GM23338 (cell line): Measurements from ENCODE around the gene PACSIN1. TPM values are rescaled to one million over a fixed set of nuclear protein-coding genes. Genes with fewer than 3 reads are reported as not detected.

Experiments used
- ATAC-seq: fragments of 200-7000 bp; cut with Tn5 transposase; 3 replicates; pipeline ENCODE4 v1.9.1; 2020
- DNase-seq: peaks from one replicate; pipeline ENCODE4 v3.0.0-alpha.2; 2015; ENCODE audit warnings: low spot score
- H2AFZ ChIP-seq: fragments of 200-600 bp; sonication (generic); 2 replicates; pipeline ENCODE4 v1.8.0; 2016; ENCODE audit warnings: antibody characterized with exemption, mild to moderate bottlenecking, moderate library complexity
- H3F3A ChIP-seq: fragments of 200-600 bp; sonication (generic); replicated peaks from 2 replicates; pipeline ENCODE4 v1.8.0; 2017; ENCODE audit warnings: antibody characterized with exemption, mixed run types, low read depth
- H3K27ac ChIP-seq: fragments of 200-600 bp; sonication (generic); 2 replicates; pipeline ENCODE4 v1.6.1; 2016; ENCODE audit warnings: low read depth
- H3K27me3 ChIP-seq: fragments of 200-600 bp; sonication (generic); 2 replicates; pipeline ENCODE4 v1.8.0; 2016; ENCODE audit warnings: mild to moderate bottlenecking, mixed run types, moderate library complexity; ENCODE audit not compliant: insufficient read depth
- H3K36me3 ChIP-seq: fragments of 200-600 bp; sonication (generic); 2 replicates; pipeline ENCODE4 v1.8.0; 2016; ENCODE audit warnings: mild to moderate bottlenecking; ENCODE audit not compliant: insufficient read depth
- H3K4me1 ChIP-seq: fragments of 200-600 bp; sonication (generic); 2 replicates; pipeline ENCODE4 v1.8.0; 2016; ENCODE audit warnings: mild to moderate bottlenecking, moderate library complexity; ENCODE audit not compliant: insufficient read depth
- H3K4me2 ChIP-seq: fragments of 200-600 bp; sonication (generic); 2 replicates; pipeline ENCODE4 v1.7.1; 2017; ENCODE audit warnings: mixed run types
- H3K4me3 ChIP-seq: fragments of 200-600 bp; sonication (generic); 2 replicates; pipeline ENCODE4 v1.6.1; 2016; ENCODE audit warnings: mixed run types
- H3K79me2 ChIP-seq: fragments of 200-600 bp; sonication (generic); replicated peaks from 2 replicates; pipeline ENCODE4 v1.8.0; 2017; ENCODE audit warnings: mild to moderate bottlenecking; ENCODE audit not compliant: insufficient read depth
- H3K9me2 ChIP-seq: fragments of 200-600 bp; sonication (generic); 2 replicates; pipeline ENCODE4 v1.8.0; 2017; ENCODE audit not compliant: insufficient read depth
- H4K20me1 ChIP-seq: fragments of 200-600 bp; sonication (generic); replicated peaks from 2 replicates; pipeline ENCODE4 v1.8.0; 2017; ENCODE audit warnings: mild to moderate bottlenecking; ENCODE audit not compliant: insufficient read depth
- H3K27ac Mint-ChIP-seq: 2 replicates; pipeline ENCODE4 v1.8.0; 2020; ENCODE audit warnings: inconsistent platforms, mild to moderate bottlenecking, moderate library complexity, mixed read lengths
- H3K27me3 Mint-ChIP-seq: 3 replicates; pipeline ENCODE4 v1.8.0; 2022; ENCODE audit warnings: low read depth, mild to moderate bottlenecking, moderate library complexity, mixed read lengths, inconsistent platforms; ENCODE audit not compliant: insufficient read depth, poor library complexity
- H3K36me3 Mint-ChIP-seq: 3 replicates; pipeline ENCODE4 v1.8.0; 2021; ENCODE audit warnings: low read depth, mild to moderate bottlenecking, inconsistent platforms, moderate library complexity, mixed read lengths
- H3K4me1 Mint-ChIP-seq: 3 replicates; pipeline ENCODE4 v1.8.0; 2020; ENCODE audit warnings: mild to moderate bottlenecking, inconsistent platforms, mixed read lengths
- H3K4me3 Mint-ChIP-seq: 3 replicates; pipeline ENCODE4 v1.8.0; 2021; ENCODE audit warnings: moderate library complexity, mild to moderate bottlenecking, inconsistent platforms, mixed read lengths
- H3K9me3 Mint-ChIP-seq: 3 replicates; pipeline ENCODE4 v1.8.0; 2020; ENCODE audit warnings: moderate library complexity, mild to moderate bottlenecking, inconsistent platforms, mixed read lengths
- CREB1 ChIP-seq: fragments of 250-450 bp; sonication (Bioruptor Pico); IDR thresholded peaks from 2 replicates; pipeline ENCODE4 v1.5.0; 2020; ENCODE audit warnings: low read depth, mild to moderate bottlenecking, moderate library complexity
- CTCF ChIP-seq, 2 experiments: fragments of 200-600 bp in 1 of 2; sonication (generic) in 1 of 2; conservative IDR thresholded peaks; 2 replicates each; pipeline versions ENCODE4 v1.5.1 to v1.6.1; 2016 to 2017; ENCODE audit warnings: antibody characterized with exemption in 2 of 2, low read depth in 2 of 2, mild to moderate bottlenecking in 2 of 2, moderate library complexity in 1 of 2
- ETS1 ChIP-seq: IDR thresholded peaks from 2 replicates; pipeline ENCODE4 v1.6.1; 2016; ENCODE audit warnings: antibody characterized with exemption
- EZH2 ChIP-seq: fragments of 200-600 bp; sonication (generic); IDR thresholded peaks from one replicate; pipeline ENCODE4 v1.8.0; 2017; ENCODE audit warnings: antibody characterized with exemption, mild to moderate bottlenecking, low read depth; ENCODE audit not compliant: unreplicated experiment
- EZH2phosphoT487 ChIP-seq: fragments of 200-600 bp; sonication (generic); IDR thresholded peaks from one replicate; pipeline ENCODE4 v1.8.1; 2018; ENCODE audit warnings: antibody characterized with exemption; ENCODE audit not compliant: unreplicated experiment
- JUNB ChIP-seq: IDR thresholded peaks from one replicate; pipeline ENCODE4 v1.6.1; 2016; ENCODE audit warnings: antibody characterized with exemption; ENCODE audit not compliant: unreplicated experiment
- NANOG ChIP-seq: IDR thresholded peaks from 2 replicates; pipeline ENCODE4 v1.6.1; 2016; ENCODE audit warnings: antibody characterized with exemption, borderline replicate concordance
- POLR2AphosphoS5 ChIP-seq: IDR thresholded peaks from 2 replicates; pipeline ENCODE4 v1.6.1; 2016; ENCODE audit warnings: antibody characterized with exemption, low read depth
- REST ChIP-seq: IDR thresholded peaks from one replicate; pipeline ENCODE4 v1.6.1; 2018; ENCODE audit warnings: antibody characterized with exemption; ENCODE audit not compliant: unreplicated experiment
- STAT1 ChIP-seq: IDR thresholded peaks from one replicate; pipeline ENCODE4 v1.6.1; 2016; ENCODE audit warnings: antibody characterized with exemption; ENCODE audit not compliant: unreplicated experiment
- ZNF114 ChIP-seq: fragments of 250-450 bp; sonication (Bioruptor Pico); IDR thresholded peaks from 2 replicates; pipeline ENCODE4 v1.5.0; 2020; ENCODE audit warnings: mild to moderate bottlenecking, moderate library complexity
- ZNF331 ChIP-seq: fragments of 250-450 bp; sonication (Bioruptor Pico); IDR thresholded peaks from 2 replicates; pipeline ENCODE4 v1.5.0; 2020; ENCODE audit warnings: low read depth, mild to moderate bottlenecking, moderate library complexity
- polyA plus RNA-seq: library from polyadenylated mRNA; unstranded; fragments of >200 nt; fragmentation: Nextera tagmentation; extraction: Ambion mirVana; gene quantifications from 2 replicates; pipeline ENCODE4 v1.2.1, GENCODE V29; 2016
- total RNA-seq: library from RNA; depleted of rRNA; stranded (reverse); fragments of >200 nt; shearing (Covaris generic); gene quantifications from 2 replicates; pipeline ENCODE4 v1.2.3, GENCODE V29; 2014
- TF ChIP-seq, protein P1 (sequence below): fragments of 250-450 bp; sonication (Bioruptor Pico); IDR thresholded peaks from 2 replicates; pipeline ENCODE4 v1.5.0; 2020; ENCODE audit warnings: mild to moderate bottlenecking, moderate library complexity

PACSIN1 gene
- total and polyA plus RNA-seq, 2 experiments from 2014 or later: 5.2 to 8.7 TPM

- no peak for ATAC-seq
Observed at GRCh38 chr6:34469499-34469898, 3.6 kb downstream of the PACSIN1 start.

More at GRCh38 chr6:34469499-34469898, 3.6 kb downstream of the PACSIN1 start:
- Histone ChIP-seq H3K36me3 (no peaks in the 10 kb centered on the region), H3K4me1 (no peaks in the 10 kb centered on the region; the same call in 1 of the 2 replicates), H3F3A (no peaks in the 10 kb centered on the region), H3K27me3 (peaks cover 7% of the 10 kb centered on the region; the same call in 1 of the 2 replicates), H3K4me3 (no peak overlapping the region), H3K9me2 (no peaks in the 10 kb centered on the region), H2AFZ (no peak overlapping the region), H3K79me2 (no peaks in the 10 kb centered on the region; the same call in 1 of the 2 replicates), H3K27ac (no peak overlapping the region), H4K20me1 (no peaks in the 10 kb centered on the region), H3K4me2 (no peak overlapping the region)
- Mint-ChIP-seq H3K27me3 (peaks cover 18% of the 10 kb centered on the region), H3K4me1 (peaks cover 6% of the 10 kb centered on the region), H3K36me3 (peaks cover 5% of the 10 kb centered on the region; the same call in 1 of the 3 replicates), H3K4me3 (no peak overlapping the region), H3K9me3 (peaks cover 5% of the 10 kb centered on the region; the same call in 1 of the 3 replicates), H3K27ac (no peak overlapping the region)
- TF ChIP-seq CREB1 (CRISPR knock-in tag): no peak
- TF ChIP-seq REST: no peak
- TF ChIP-seq, protein P1, sequence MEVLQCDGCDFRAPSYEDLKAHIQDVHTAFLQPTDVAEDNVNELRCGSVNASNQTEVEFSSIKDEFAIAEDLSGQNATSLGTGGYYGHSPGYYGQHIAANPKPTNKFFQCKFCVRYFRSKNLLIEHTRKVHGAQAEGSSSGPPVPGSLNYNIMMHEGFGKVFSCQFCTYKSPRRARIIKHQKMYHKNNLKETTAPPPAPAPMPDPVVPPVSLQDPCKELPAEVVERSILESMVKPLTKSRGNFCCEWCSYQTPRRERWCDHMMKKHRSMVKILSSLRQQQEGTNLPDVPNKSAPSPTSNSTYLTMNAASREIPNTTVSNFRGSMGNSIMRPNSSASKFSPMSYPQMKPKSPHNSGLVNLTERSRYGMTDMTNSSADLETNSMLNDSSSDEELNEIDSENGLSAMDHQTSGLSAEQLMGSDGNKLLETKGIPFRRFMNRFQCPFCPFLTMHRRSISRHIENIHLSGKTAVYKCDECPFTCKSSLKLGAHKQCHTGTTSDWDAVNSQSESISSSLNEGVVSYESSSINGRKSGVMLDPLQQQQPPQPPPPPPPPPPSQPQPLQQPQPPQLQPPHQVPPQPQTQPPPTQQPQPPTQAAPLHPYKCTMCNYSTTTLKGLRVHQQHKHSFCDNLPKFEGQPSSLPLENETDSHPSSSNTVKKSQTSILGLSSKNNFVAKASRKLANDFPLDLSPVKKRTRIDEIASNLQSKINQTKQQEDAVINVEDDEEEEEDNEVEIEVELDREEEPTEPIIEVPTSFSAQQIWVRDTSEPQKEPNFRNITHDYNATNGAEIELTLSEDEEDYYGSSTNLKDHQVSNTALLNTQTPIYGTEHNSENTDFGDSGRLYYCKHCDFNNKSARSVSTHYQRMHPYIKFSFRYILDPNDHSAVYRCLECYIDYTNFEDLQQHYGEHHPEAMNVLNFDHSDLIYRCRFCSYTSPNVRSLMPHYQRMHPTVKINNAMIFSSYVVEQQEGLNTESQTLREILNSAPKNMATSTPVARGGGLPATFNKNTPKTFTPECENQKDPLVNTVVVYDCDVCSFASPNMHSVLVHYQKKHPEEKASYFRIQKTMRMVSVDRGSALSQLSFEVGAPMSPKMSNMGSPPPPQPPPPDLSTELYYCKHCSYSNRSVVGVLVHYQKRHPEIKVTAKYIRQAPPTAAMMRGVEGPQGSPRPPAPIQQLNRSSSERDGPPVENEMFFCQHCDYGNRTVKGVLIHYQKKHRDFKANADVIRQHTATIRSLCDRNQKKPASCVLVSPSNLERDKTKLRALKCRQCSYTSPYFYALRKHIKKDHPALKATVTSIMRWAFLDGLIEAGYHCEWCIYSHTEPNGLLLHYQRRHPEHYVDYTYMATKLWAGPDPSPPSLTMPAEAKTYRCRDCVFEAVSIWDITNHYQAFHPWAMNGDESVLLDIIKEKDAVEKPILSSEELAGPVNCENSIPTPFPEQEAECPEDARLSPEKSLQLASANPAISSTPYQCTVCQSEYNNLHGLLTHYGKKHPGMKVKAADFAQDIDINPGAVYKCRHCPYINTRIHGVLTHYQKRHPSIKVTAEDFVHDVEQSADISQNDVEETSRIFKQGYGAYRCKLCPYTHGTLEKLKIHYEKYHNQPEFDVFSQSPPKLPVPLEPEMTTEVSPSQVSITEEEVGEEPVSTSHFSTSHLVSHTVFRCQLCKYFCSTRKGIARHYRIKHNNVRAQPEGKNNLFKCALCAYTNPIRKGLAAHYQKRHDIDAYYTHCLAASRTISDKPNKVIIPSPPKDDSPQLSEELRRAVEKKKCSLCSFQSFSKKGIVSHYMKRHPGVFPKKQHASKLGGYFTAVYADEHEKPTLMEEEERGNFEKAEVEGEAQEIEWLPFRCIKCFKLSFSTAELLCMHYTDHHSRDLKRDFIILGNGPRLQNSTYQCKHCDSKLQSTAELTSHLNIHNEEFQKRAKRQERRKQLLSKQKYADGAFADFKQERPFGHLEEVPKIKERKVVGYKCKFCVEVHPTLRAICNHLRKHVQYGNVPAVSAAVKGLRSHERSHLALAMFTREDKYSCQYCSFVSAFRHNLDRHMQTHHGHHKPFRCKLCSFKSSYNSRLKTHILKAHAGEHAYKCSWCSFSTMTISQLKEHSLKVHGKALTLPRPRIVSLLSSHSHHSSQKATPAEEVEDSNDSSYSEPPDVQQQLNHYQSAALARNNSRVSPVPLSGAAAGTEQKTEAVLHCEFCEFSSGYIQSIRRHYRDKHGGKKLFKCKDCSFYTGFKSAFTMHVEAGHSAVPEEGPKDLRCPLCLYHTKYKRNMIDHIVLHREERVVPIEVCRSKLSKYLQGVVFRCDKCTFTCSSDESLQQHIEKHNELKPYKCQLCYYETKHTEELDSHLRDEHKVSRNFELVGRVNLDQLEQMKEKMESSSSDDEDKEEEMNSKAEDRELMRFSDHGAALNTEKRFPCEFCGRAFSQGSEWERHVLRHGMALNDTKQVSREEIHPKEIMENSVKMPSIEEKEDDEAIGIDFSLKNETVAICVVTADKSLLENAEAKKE (CRISPR knock-in tag): no peak
- no peak for TF ChIP-seq ZNF114 (CRISPR knock-in tag)
- no peak for TF ChIP-seq ETS1
- no peak for TF ChIP-seq EZH2phosphoT487
- no peak for TF ChIP-seq POLR2AphosphoS5
- no peak for TF ChIP-seq CTCF (conservative IDR thresholded peaks at IDR 0.05; ENCODE audit: low read depth in 2 of 2)
- no peak for TF ChIP-seq ZNF331 (CRISPR knock-in tag)
- TF ChIP-seq NANOG: no peak
- no peak for TF ChIP-seq EZH2
- TF ChIP-seq STAT1: no peak
- no peak for TF ChIP-seq JUNB
- no peak for DNase-seq
